ENCODE data around the gene FES.

The FES gene

GRCh38 chr15:90866161-90866715 lies 18.1 kb upstream of the FES start:
- TF ChIP-seq SIN3A (IDR thresholded peaks at IDR 0.05; ENCODE audit: borderline replicate concordance, insufficient read depth, low read length) (no peak), REST (IDR thresholded peaks at IDR 0.05; ENCODE audit: insufficient read depth in 1 of 2, low read depth in 2 of 2, low read length in 2 of 2) (no peak), POLR2AphosphoS5 (IDR thresholded peaks at IDR 0.05; ENCODE audit: low read depth, low read length) (no peak), TAF1 (IDR thresholded peaks at IDR 0.05; ENCODE audit: borderline replicate concordance, insufficient read depth, low read length) (no peak), FOXP2 (optimal IDR thresholded peaks at IDR 0.05; ENCODE audit: borderline replicate concordance, extremely low read depth, extremely low read length, insufficient read depth) (no peak)

- TF ChIP-seq FOXP2 (optimal IDR thresholded peaks at IDR 0.05; ENCODE audit: borderline replicate concordance, extremely low read depth, extremely low read length, insufficient read depth) (no peak), TAF1 (IDR thresholded peaks at IDR 0.05; ENCODE audit: borderline replicate concordance, insufficient read depth, low read length) (no peak), REST (IDR thresholded peaks at IDR 0.05; ENCODE audit: insufficient read depth in 1 of 2, low read depth in 2 of 2, low read length in 2 of 2) (no peak), POLR2AphosphoS5 (IDR thresholded peaks at IDR 0.05; ENCODE audit: low read depth, low read length) (no peak)
These were observed 17.5 kb upstream of the FES start for GRCh38 chr15:90866800-90867199.

GRCh38 chr15:90868261-90868689 lies 16.0 kb upstream of the FES start, which contains the start of gene FURIN:
TSS of gene FURIN (plus strand) at chr15:90868588. CDS start at chr15:90875741, 7,153 bp downstream.
- no peak for TF ChIP-seq FOXP2 (optimal IDR thresholded peaks at IDR 0.05; ENCODE audit: borderline replicate concordance, extremely low read depth, extremely low read length, insufficient read depth)
- no peak for TF ChIP-seq TAF1 (IDR thresholded peaks at IDR 0.05; ENCODE audit: borderline replicate concordance, insufficient read depth, low read length)
- TF ChIP-seq REST (IDR thresholded peaks at IDR 0.05; ENCODE audit: insufficient read depth in 1 of 2, low read depth in 2 of 2, low read length in 2 of 2) = no peak
- TF ChIP-seq POLR2AphosphoS5 (IDR thresholded peaks at IDR 0.05; ENCODE audit: low read depth, low read length) = no peak
- TF ChIP-seq SIN3A (IDR thresholded peaks at IDR 0.05; ENCODE audit: borderline replicate concordance, insufficient read depth, low read length) = no peak

GRCh38 chr15:90869140-90869541 lies 15.2 kb upstream of the FES start:
- TF ChIP-seq REST (IDR thresholded peaks at IDR 0.05; ENCODE audit: insufficient read depth in 1 of 2, low read depth in 2 of 2, low read length in 2 of 2) (no peak), SIN3A (IDR thresholded peaks at IDR 0.05; ENCODE audit: borderline replicate concordance, insufficient read depth, low read length) (no peak), POLR2AphosphoS5 (IDR thresholded peaks at IDR 0.05; ENCODE audit: low read depth, low read length) (no peak), TAF1 (IDR thresholded peaks at IDR 0.05; ENCODE audit: borderline replicate concordance, insufficient read depth, low read length) (no peak), FOXP2 (optimal IDR thresholded peaks at IDR 0.05; ENCODE audit: borderline replicate concordance, extremely low read depth, extremely low read length, insufficient read depth) (no peak)
